Transverse colon (tissue), 3 donors: ENCODE results near the gene GAREM1.

Source experiments
- CTCF ChIP-seq, 5 experiments: fragments of 200-600 bp in 3 of 5; fragments of 450-650 bp in 2 of 5; sonication (generic) in 3 of 5; IDR thresholded peaks; 1 replicate in 2 of 5; 2 replicates in 3 of 5; pipeline ENCODE4 v1.5.1; 2016 to 2017; ENCODE audit warnings: antibody characterized with exemption in 5 of 5, inconsistent platforms in 3 of 5, mild to moderate bottlenecking in 2 of 5, moderate library complexity in 1 of 5
- EP300 ChIP-seq: sonication (generic); formaldehyde crosslinking; IDR thresholded peaks from one replicate; pipeline ENCODE4 v1.6.1; 2017; ENCODE audit warnings: antibody characterized with exemption, low read depth

- TF ChIP-seq CTCF (IDR thresholded peaks at IDR 0.05): no peak
- no peak for TF ChIP-seq EP300
Measured at GRCh38 chr18:32255570-32255969, 215.1 kb downstream of the GAREM1 start.
